HL-60 (cell line): ENCODE measurements around the gene ZMYND10.

Source experiments
- DNase-seq, 2 experiments: peaks; one replicate each; pipeline ENCODE4 v3.0.0-alpha.2; 2010 to 2020; ENCODE audit warnings: low read depth in 1 of 2, low spot score in 1 of 2
- H3K27ac ChIP-seq: fragments of 250-450 bp; sonication (Bioruptor Pico); replicated peaks from 2 replicates; pipeline ENCODE4 v1.5.1; 2020; ENCODE audit warnings: mild to moderate bottlenecking, moderate library complexity
- H3K27me3 ChIP-seq: fragments of 250-450 bp; sonication (Bioruptor Pico); 2 replicates; pipeline ENCODE4 v1.5.1; 2021; ENCODE audit warnings: mild to moderate bottlenecking, moderate library complexity; ENCODE audit not compliant: insufficient read depth, poor library complexity, severe bottlenecking
- H3K4me3 ChIP-seq: replicated peaks from 2 replicates; pipeline ENCODE4 v1.5.1; 2011; ENCODE audit warnings: mild to moderate bottlenecking, control low read depth, low read length; ENCODE audit not compliant: insufficient read depth
- GABPA ChIP-seq: IDR thresholded peaks from 2 replicates; pipeline ENCODE4 v1.6.1; 2012; ENCODE audit warnings: low read depth
- POLR2AphosphoS5 ChIP-seq: IDR thresholded peaks from 2 replicates; pipeline ENCODE4 v1.6.1; 2012; ENCODE audit warnings: low read depth
- SPI1 ChIP-seq: IDR thresholded peaks from 2 replicates; pipeline ENCODE4 v1.6.1; 2012; ENCODE audit warnings: low read depth, mild to moderate bottlenecking, borderline replicate concordance
- TF ChIP-seq, protein P1 (sequence below): IDR thresholded peaks from 2 replicates; pipeline ENCODE4 v1.6.1; 2012; ENCODE audit warnings: low read depth; ENCODE audit not compliant: insufficient replicate concordance
- TF ChIP-seq, protein P2 (sequence below): IDR thresholded peaks from one replicate; pipeline ENCODE4 v1.5.1; 2011; ENCODE audit warnings: low read length, control low read depth, inconsistent platforms; ENCODE audit not compliant: insufficient read depth

The ZMYND10 gene

DNA sequence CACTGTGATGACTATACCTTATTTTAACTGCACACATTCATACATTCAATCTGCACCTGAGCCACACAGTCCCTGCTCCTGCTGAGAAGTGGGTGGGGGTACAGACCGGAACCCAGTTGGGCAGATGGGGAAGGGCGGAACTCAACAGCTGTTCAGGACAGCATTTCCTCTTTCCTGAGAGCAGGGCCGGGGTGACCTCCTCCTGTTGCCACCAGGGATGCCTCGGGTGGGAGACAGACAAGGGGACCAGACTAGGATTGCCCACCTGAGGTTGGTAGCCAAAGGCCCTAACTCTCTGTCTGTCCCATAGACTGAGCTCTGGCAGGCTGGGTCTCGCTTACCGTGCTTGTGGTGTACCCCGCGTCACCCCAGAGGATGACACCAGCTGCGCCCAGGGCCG lies 26.9 kb downstream of the ZMYND10 start:
- peak in 1 of 2 experiments; percentile 60 for DNase-seq
- TF ChIP-seq POLR2AphosphoS5: 0 out of 2 replicates have a peak, but pooled peaks have one; percentile 32
- TF ChIP-seq SPI1: peak; percentile 94
- TF ChIP-seq, protein P1, sequence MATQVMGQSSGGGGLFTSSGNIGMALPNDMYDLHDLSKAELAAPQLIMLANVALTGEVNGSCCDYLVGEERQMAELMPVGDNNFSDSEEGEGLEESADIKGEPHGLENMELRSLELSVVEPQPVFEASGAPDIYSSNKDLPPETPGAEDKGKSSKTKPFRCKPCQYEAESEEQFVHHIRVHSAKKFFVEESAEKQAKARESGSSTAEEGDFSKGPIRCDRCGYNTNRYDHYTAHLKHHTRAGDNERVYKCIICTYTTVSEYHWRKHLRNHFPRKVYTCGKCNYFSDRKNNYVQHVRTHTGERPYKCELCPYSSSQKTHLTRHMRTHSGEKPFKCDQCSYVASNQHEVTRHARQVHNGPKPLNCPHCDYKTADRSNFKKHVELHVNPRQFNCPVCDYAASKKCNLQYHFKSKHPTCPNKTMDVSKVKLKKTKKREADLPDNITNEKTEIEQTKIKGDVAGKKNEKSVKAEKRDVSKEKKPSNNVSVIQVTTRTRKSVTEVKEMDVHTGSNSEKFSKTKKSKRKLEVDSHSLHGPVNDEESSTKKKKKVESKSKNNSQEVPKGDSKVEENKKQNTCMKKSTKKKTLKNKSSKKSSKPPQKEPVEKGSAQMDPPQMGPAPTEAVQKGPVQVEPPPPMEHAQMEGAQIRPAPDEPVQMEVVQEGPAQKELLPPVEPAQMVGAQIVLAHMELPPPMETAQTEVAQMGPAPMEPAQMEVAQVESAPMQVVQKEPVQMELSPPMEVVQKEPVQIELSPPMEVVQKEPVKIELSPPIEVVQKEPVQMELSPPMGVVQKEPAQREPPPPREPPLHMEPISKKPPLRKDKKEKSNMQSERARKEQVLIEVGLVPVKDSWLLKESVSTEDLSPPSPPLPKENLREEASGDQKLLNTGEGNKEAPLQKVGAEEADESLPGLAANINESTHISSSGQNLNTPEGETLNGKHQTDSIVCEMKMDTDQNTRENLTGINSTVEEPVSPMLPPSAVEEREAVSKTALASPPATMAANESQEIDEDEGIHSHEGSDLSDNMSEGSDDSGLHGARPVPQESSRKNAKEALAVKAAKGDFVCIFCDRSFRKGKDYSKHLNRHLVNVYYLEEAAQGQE: no peak
- Histone ChIP-seq H3K27ac (no peak overlapping the region), H3K4me3 (no peak overlapping the region), H3K27me3 (no peaks in the 10 kb centered on the region)

DNA sequence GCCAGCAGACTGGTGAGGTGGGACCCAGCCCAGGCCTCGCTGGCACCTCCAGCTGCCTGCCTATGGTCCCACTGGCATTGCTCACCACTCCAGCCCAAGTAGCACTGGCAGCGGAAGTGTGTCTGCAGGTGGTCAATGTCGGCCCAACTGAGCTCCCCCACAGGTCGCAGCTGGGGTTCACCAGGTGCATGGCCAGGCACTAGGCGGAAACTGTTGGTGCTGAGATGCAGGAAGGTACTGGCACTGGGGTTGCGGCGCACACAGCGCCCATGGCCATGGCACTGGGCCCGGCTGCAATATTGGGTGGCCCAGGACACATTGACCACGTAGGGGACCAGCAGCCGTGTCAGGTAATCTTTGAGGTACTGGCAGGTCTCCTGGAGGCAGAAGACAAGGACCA lies 27.4 kb downstream of the ZMYND10 start:
- no peak overlapping the region for H3K27ac ChIP-seq
- no peak for DNase-seq
- no peaks in the 10 kb centered on the region for H3K27me3 ChIP-seq
- no peak overlapping the region for H3K4me3 ChIP-seq
- TF ChIP-seq, protein P2, sequence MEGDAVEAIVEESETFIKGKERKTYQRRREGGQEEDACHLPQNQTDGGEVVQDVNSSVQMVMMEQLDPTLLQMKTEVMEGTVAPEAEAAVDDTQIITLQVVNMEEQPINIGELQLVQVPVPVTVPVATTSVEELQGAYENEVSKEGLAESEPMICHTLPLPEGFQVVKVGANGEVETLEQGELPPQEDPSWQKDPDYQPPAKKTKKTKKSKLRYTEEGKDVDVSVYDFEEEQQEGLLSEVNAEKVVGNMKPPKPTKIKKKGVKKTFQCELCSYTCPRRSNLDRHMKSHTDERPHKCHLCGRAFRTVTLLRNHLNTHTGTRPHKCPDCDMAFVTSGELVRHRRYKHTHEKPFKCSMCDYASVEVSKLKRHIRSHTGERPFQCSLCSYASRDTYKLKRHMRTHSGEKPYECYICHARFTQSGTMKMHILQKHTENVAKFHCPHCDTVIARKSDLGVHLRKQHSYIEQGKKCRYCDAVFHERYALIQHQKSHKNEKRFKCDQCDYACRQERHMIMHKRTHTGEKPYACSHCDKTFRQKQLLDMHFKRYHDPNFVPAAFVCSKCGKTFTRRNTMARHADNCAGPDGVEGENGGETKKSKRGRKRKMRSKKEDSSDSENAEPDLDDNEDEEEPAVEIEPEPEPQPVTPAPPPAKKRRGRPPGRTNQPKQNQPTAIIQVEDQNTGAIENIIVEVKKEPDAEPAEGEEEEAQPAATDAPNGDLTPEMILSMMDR: no peak
- TF ChIP-seq POLR2AphosphoS5 (no peak), SPI1 (no peak), GABPA (no peak)
- TF ChIP-seq, protein P1: no peak

DNA sequence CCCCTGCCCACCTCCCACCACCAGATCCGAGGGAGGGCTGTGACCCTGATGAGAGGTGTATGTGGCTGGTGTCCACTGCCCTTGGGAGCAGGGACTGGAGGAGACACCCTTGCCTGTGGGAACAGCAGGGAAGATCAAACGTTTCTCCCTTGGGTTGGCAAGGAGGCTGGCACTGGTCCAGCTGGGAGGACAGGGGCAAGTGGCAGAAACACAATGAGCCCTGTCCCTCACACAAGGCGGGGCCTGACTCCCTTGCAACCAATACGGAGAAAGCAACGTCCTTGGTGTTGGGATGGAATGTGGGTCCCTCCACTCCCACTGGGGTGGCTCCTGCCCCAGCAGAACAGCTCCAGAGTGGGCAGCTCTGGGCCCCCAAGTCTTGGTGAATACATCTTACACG lies 28.2 kb downstream of the ZMYND10 start:
- Histone ChIP-seq H3K27ac (no peak overlapping the region), H3K27me3 (no peaks in the 10 kb centered on the region), H3K4me3 (no peak overlapping the region)
- no peak for DNase-seq
- TF ChIP-seq SPI1: no peak
- no peak for TF ChIP-seq GABPA
- no peak for TF ChIP-seq POLR2AphosphoS5
- TF ChIP-seq, protein P1: no peak
- TF ChIP-seq, protein P2: no peak
